ENCODE measurements around the gene EDIL3.

GRCh38 chr5:84259283-84260045 lies 125.2 kb downstream of the EDIL3 start:
- TF ChIP-seq POLR2A (IDR thresholded peaks at IDR 0.05; ENCODE audit: low read depth, low read length) (no peak), EP300 (IDR thresholded peaks at IDR 0.05; ENCODE audit: borderline replicate concordance in 1 of 2, control insufficient read depth in 1 of 2, low read depth in 2 of 2, low read length in 2 of 2) (no peak; a peak in 1 of 4 replicates), TBL1XR1 (IDR thresholded peaks at IDR 0.05; ENCODE audit: low read depth, low read length) (no peak), KDM1A (IDR thresholded peaks at IDR 0.05; ENCODE audit: borderline replicate concordance) (no peak), POLR2AphosphoS5 (IDR thresholded peaks at IDR 0.05; ENCODE audit: low read length) (no peak), TAF1 (IDR thresholded peaks at IDR 0.05; ENCODE audit: borderline replicate concordance, low read depth, low read length) (no peak), BCL3 (IDR thresholded peaks at IDR 0.05; ENCODE audit: borderline replicate concordance, insufficient read depth, low read depth, low read length, poor library complexity, severe bottlenecking) (no peak), STAT1 (conservative IDR thresholded peaks at IDR 0.05) (no peak), CEBPB (IDR thresholded peaks at IDR 0.05; ENCODE audit: borderline replicate concordance in 1 of 2, low read depth in 2 of 2, low read length in 2 of 2) (no peak), EZH2 (IDR thresholded peaks at IDR 0.05; ENCODE audit: borderline replicate concordance, control insufficient read depth, low read depth, low read length) (no peak)
